GM10248 (cell line): ENCODE data around the gene AGPAT2.

Experiments used
- CTCF ChIA-PET: fragments of 300-600 bp; sonication (Branson Sonifier 250); formaldehyde crosslinking; extraction: SDS; loops from one replicate; lab custom pipeline; 2021; ENCODE audit warnings: antibody characterized with exemption; lab: Yijun Ruan, JAX
- POLR2A ChIA-PET: fragments of 350-650 bp; sonication (Branson Sonifier 250); formaldehyde crosslinking; extraction: SDS; loops from one replicate; lab custom pipeline; 2020; ENCODE audit warnings: antibody characterized with exemption; lab: Yijun Ruan, JAX
- DNase-seq: peaks from one replicate; pipeline ENCODE4 v3.0.0; 2012; ENCODE audit errors: extremely low spot score
- CTCF ChIP-seq: IDR thresholded peaks from 2 replicates; pipeline ENCODE4 v1.5.1; 2012; ENCODE audit warnings: mild to moderate bottlenecking, low read depth; ENCODE audit errors: extremely low read depth, missing control alignments, control extremely low read depth

Gene AGPAT2

GRCh38 chr9:136645903-136646754, 41.1 kb downstream of the AGPAT2 start:
- no peak for DNase-seq
- ChIA-PET POLR2A (no interaction called here), CTCF (interaction anchor here (1.0 to 7.5 kb wide), 4 partner anchors 15 to 159 kb away, joined by 3 to 76 read pairs (median 9); no protein-coding TSS in a partner anchor)
- peak; percentile 11 for TF ChIP-seq CTCF

- no peak for TF ChIP-seq CTCF
- POLR2A ChIA-PET: no interaction called here
- CTCF ChIA-PET: interaction anchor here (1.5 to 7.5 kb wide), 5 partner anchors 11 to 158 kb away, joined by 5 to 76 read pairs (median 9); no protein-coding TSS in a partner anchor
Measured at GRCh38 chr9:136645352-136645902, 41.8 kb downstream of the AGPAT2 start.

GRCh38 chr9:136644593-136645351, 42.5 kb downstream of the AGPAT2 start:
- ChIA-PET POLR2A (interaction anchor here (0.5 kb wide), 1 partner anchor 11 kb away, joined by 3 read pairs; no protein-coding TSS in a partner anchor), CTCF (interaction anchor here (1.3 to 7.5 kb wide), 7 partner anchors 10 to 200 kb away, joined by 3 to 76 read pairs (median 5); no protein-coding TSS in a partner anchor)
- TF ChIP-seq CTCF: peak; percentile 80
- peak; percentile 87 for DNase-seq

More at GRCh38 chr9:136645352-136645902, 41.8 kb downstream of the AGPAT2 start:
- no peak for DNase-seq

- CTCF ChIA-PET: interaction anchor here (1.3 to 7.5 kb wide), 7 partner anchors 10 to 199 kb away, joined by 3 to 76 read pairs (median 5); no protein-coding TSS in a partner anchor
- no peak for TF ChIP-seq CTCF
- DNase-seq: no peak
- POLR2A ChIA-PET: interaction anchor here (0.5 kb wide), 1 partner anchor 10 kb away, joined by 3 read pairs; no protein-coding TSS in a partner anchor
Measured at GRCh38 chr9:136644343-136644592, 43.0 kb downstream of the AGPAT2 start.

GRCh38 chr9:136643596-136644342, 43.5 kb downstream of the AGPAT2 start:
- no peak for TF ChIP-seq CTCF
- CTCF ChIA-PET: interaction anchor here (0.9 to 7.5 kb wide), 7 partner anchors 9 to 199 kb away, joined by 3 to 76 read pairs (median 5); no protein-coding TSS in a partner anchor
- no peak for DNase-seq
- POLR2A ChIA-PET: no interaction called here
